Erythroblast (primary cell): ENCODE measurements around the gene AKT3.

Experiments
- GATA1 ChIP-seq: IDR thresholded peaks from 2 replicates; pipeline ENCODE4 v1.6.1; 2011; ENCODE audit warnings: low read depth, mild to moderate bottlenecking, control low read depth, low read length, moderate library complexity
- POLR2A ChIP-seq: IDR thresholded peaks from 2 replicates; pipeline ENCODE4 v1.6.1; 2011; ENCODE audit warnings: mild to moderate bottlenecking, low read length

DNA sequence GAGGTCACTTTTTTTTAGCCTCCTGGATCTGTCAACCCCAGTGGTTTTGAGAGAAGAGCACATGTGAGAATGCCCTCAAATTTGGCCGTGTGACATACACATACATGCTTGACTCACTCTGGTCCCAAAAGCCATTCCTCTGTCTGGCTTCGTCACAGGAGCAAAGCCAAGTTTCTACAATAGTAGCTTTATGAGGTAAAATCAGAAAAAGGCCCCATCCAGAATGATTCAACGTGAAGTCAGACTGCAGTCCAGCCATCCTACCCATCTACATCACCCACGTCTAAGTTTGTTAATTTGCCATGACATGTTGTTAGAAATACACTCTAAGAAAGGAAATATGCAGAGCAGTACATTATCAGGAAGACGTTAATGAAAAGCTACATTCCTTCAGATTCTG lies 349.0 kb downstream of the AKT3 start:
- TF ChIP-seq POLR2A (no peak), GATA1 (no peak)
